T-cell (primary cell): Measurements from ENCODE around the gene PLEKHA4. TPM values are rescaled to one million over a fixed set of nuclear protein-coding genes. Genes with fewer than 3 reads are reported as not detected.

ENCODE experiments used
- ATAC-seq, 4 experiments: fragments of 200-7000 bp in 3 of 4; fragments of 150-1000 bp in 1 of 4; cut with Tn5 transposase; replicated peaks in 1 of 4; 1 replicate in 3 of 4; 2 replicates in 1 of 4; pipeline ENCODE4 v1.10.0; 2021; ENCODE audit warnings: moderate library complexity in 3 of 4, mild to moderate bottlenecking in 2 of 4, moderate number of reproducible peaks in 1 of 4
- CTCF ChIA-PET, 2 donors: fragments of 300-600 bp; sonication (Branson Sonifier 250); formaldehyde crosslinking; loops; one replicate each; lab custom pipeline; 2022; ENCODE audit warnings: antibody characterized with exemption in 2 of 2; lab: Charles Lee
- POLR2A ChIA-PET, 2 donors: fragments of 300-600 bp; sonication (Branson Sonifier 250); formaldehyde crosslinking; loops; one replicate each; lab custom pipeline; 2022; ENCODE audit warnings: antibody characterized with exemption in 2 of 2; lab: Charles Lee
- DNase-seq, 35 experiments: peaks; one replicate each; pipeline versions ENCODE4 v3.0.0 to v3.0.0-alpha.2; 2013 to 2023
- H3K27ac ChIP-seq: one replicate; pipeline ENCODE4 v1.5.1; 2013; ENCODE audit warnings: low read length
- H3K27me3 ChIP-seq, 2 experiments: replicated peaks in 1 of 2; 1 replicate in 1 of 2; 2 replicates in 1 of 2; pipeline versions ENCODE4 v1.6.1 to v1.7.0; 2013; ENCODE audit warnings: low read length in 1 of 2, mixed read lengths in 1 of 2; ENCODE audit not compliant: control insufficient read depth in 2 of 2, insufficient read depth in 2 of 2; ENCODE audit errors: extremely low read depth in 1 of 2
- H3K36me3 ChIP-seq, 2 donors: 1 replicate in 1 of 2; 2 replicates in 1 of 2; pipeline versions ENCODE4 v1.6.1 to v1.7.0; 2013; ENCODE audit warnings: low read length in 1 of 2; ENCODE audit not compliant: control insufficient read depth in 2 of 2, insufficient read depth in 1 of 2; ENCODE audit errors: extremely low read depth in 1 of 2
- H3K4me1 ChIP-seq, 2 experiments: 1 replicate in 1 of 2; 2 replicates in 1 of 2; pipeline versions ENCODE4 v1.6.1 to v1.7.0; 2013; ENCODE audit warnings: low read length in 2 of 2, mixed read lengths in 1 of 2; ENCODE audit not compliant: insufficient read depth in 2 of 2, control insufficient read depth in 1 of 2; ENCODE audit errors: extremely low read depth in 1 of 2
- H3K4me3 ChIP-seq, 2 donors: 1 replicate in 1 of 2; 2 replicates in 1 of 2; pipeline versions ENCODE4 v1.5.1 to v1.7.0; 2013; ENCODE audit warnings: mild to moderate bottlenecking in 2 of 2, low read length in 1 of 2, moderate library complexity in 1 of 2; ENCODE audit not compliant: control insufficient read depth in 1 of 2; ENCODE audit errors: extremely low read depth in 1 of 2
- H3K9me3 ChIP-seq: 2 replicates; pipeline ENCODE4 v1.7.0; 2013
- H3K27ac Mint-ChIP-seq, 2 donors: one replicate each; pipeline ENCODE4 v1.8.0; 2020 to 2021; ENCODE audit warnings: mild to moderate bottlenecking in 2 of 2, mixed read lengths in 2 of 2
- H3K27me3 Mint-ChIP-seq, 2 donors: one replicate each; pipeline ENCODE4 v1.8.0; 2021 to 2022; ENCODE audit warnings: mixed read lengths in 2 of 2
- H3K36me3 Mint-ChIP-seq: one replicate; pipeline ENCODE4 v1.8.0; 2021; ENCODE audit warnings: mixed read lengths
- H3K4me1 Mint-ChIP-seq, 3 donors: one replicate each; pipeline ENCODE4 v1.8.0; 2020 to 2022; ENCODE audit warnings: mixed read lengths in 3 of 3, mild to moderate bottlenecking in 1 of 3
- H3K4me3 Mint-ChIP-seq, 3 donors: one replicate each; pipeline ENCODE4 v1.8.0; 2020 to 2022; ENCODE audit warnings: mild to moderate bottlenecking in 3 of 3, mixed read lengths in 3 of 3, moderate library complexity in 3 of 3
- H3K9me3 Mint-ChIP-seq, 3 donors: one replicate each; pipeline ENCODE4 v1.8.0; 2020 to 2022; ENCODE audit warnings: mixed read lengths in 3 of 3
- WGBS: methylation state at CpG from one replicate; pipeline ENCODE4 v1.1.5; 2013; ENCODE audit warnings: missing lambda C conversion rate; ENCODE audit not compliant: insufficient coverage; 5-methylcytosine and 5-hydroxymethylcytosine counted together
- total RNA-seq, 35 experiments: library from RNA in 6 of 35; stranded (reverse) in 6 of 35; fragments of 120-200 nt in 1 of 35; gene quantifications; one replicate each; pipeline versions ENCODE4 v1.2.1 to v1.2.4 and lab custom pipeline; 2013 to 2026

PLEKHA4 gene
- total RNA-seq, 5 donors from 2014 or later (not counting 1 experiment from before 2014, with no cell fraction given) = 2.7 to 11.8 (median 5.2) TPM

DNA sequence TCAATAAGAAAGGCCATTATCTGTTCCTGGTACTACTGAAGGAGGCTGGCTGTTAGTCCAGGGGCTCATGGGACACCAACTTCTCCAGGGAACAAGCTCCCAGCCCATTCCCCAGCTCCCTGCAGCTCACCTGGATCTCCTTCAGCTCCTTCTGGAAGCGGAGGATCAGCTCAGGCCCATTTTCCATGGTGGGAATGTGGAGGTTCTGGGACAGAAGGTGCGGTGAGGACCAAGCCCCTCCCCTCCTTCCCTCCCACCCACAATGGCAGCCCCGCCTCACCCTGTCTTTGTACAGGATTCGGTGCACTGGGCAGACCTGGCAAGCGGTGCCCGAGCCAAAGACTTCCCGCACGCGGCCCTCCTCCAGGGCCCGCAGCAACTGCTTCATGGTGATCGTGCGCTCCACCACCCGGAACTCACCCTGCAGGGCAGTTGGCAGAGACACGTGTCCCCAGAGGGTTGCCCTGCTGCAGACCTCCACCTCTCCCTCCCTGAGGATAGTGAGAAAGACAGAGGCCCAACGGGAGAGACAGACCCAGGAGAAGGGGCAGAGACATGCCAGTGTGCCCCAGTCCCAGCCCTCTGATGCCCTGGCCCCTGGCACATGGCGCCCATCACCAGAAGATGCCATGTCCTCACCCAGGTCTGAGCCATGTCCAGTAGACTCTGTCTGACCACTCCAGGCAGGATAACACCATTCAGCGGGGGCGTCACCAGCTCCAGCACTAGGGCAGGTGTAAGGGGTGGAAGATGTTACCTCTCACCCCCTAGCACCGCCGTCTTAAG, 71.9 kb downstream of the PLEKHA4 start:
- ChIA-PET CTCF (interaction anchor here (0.5 to 2.3 kb wide), 6 partner anchors 9 to 197 kb away, joined by 3 to 17 read pairs (median 6); partner anchors contain the start of genes GYS1 (in 1 of the 2), HSD17B14 (in 1 of the 2) and RUVBL2 (in 1 of the 2)), POLR2A (interaction anchor here in 1 of 2 donors (1.0 kb wide), 1 partner anchor 79 kb away, joined by 5 read pairs; no protein-coding TSS in a partner anchor)
- no peak for ATAC-seq
- H3K4me3 ChIP-seq = no peak overlapping the region
- H3K36me3 Mint-ChIP-seq = no peaks in the 10 kb centered on the region
- no peak overlapping the region for H3K4me3 Mint-ChIP-seq
- H3K9me3 ChIP-seq = no peaks in the 10 kb centered on the region
- H3K27ac Mint-ChIP-seq = no peak overlapping the region
- H3K4me1 ChIP-seq = peaks cover 0 to 14% of the 10 kb centered on the region in 2 experiments
- H3K36me3 ChIP-seq = peaks cover 0 to 4% of the 10 kb centered on the region in 2 donors
- H3K27me3 Mint-ChIP-seq = no peaks in the 10 kb centered on the region
- no peaks in the 10 kb centered on the region for H3K9me3 Mint-ChIP-seq
- WGBS = 95% methylated on average over 10 of the region's 20 CpGs
- peaks cover 5 to 12% (median 9%) of the 10 kb centered on the region in 3 donors for H3K4me1 Mint-ChIP-seq
- no peaks in the 10 kb centered on the region for H3K27me3 ChIP-seq
- no peak for DNase-seq
- H3K27ac ChIP-seq = no peak overlapping the region

DNA sequence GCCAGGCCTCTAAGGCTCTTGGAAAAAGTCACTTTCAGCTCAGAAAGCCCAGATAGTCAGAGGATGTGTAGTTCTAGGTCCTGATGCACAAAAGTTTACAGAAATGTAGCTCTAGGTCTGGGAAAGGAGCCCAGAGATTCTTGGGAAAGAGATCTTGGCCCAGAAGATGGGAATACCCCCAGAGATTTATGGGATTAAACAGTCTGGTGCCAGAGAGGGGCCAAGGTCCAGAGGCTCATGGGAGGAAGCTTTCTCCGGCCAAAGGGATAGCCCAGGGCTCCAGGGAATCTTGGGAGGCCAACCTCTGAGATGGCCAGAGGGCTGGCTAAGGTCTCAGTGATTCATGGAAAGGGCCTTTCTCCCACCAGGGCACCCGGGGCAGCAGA, 72.7 kb downstream of the PLEKHA4 start:
- peak overlapping the region in 1 of 2 donors; percentile 56 for H3K4me3 ChIP-seq

DNA sequence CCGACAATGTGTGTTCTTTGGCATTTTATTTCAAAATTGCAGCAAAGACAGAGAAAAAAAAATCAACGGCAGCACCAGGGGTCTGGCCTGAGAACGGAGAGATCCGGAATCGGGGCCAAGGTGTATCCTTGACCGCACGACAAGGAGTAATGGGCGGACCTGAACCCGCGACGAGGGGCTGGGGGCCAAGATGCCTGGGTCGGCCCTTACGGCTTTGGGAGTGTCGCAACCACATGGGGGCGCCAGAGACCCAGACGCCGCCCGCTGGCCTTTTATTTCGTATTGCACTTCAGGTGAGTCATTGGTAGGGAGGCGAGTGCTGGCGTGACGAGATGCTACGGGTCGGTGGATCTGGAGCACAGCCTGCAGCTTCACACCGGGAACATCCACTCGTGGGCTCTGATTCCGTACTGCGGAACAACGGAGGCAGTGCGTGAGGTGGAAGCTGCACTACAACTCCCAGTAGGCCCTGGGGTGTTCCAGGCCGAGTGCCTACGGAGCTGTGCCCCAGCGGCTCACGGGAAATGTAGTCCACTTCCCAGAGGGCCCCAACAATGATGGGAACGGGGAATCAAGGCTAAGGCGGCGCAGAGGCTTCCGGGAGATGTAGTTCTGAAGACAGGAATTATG, 73.2 kb downstream of the PLEKHA4 start:
- ATAC-seq = peak; percentile 98 to 99 (median 98)
- Histone ChIP-seq H3K27ac (peak overlapping the region; percentile 66), H3K4me1 (peaks cover 0 to 14% of the 10 kb centered on the region in 2 experiments), H3K4me3 (peak overlapping the region; percentile 56 to 87), H3K27me3 (no peaks in the 10 kb centered on the region), H3K36me3 (peaks cover 0 to 4% of the 10 kb centered on the region in 2 donors), H3K9me3 (no peaks in the 10 kb centered on the region)
- no peaks in the 10 kb centered on the region for H3K9me3 Mint-ChIP-seq
- H3K27ac Mint-ChIP-seq = peak overlapping the region; percentile 91 to 94
- H3K4me3 Mint-ChIP-seq = peak overlapping the region; percentile 79 to 90 (median 86)
- no peaks in the 10 kb centered on the region for H3K27me3 Mint-ChIP-seq
- no peaks in the 10 kb centered on the region for H3K36me3 Mint-ChIP-seq
- CTCF ChIA-PET = interaction anchor here (0.5 to 2.3 kb wide), 16 partner anchors 9 to 198 kb away, joined by 3 to 29 read pairs (median 3); partner anchors contain the start of genes RUVBL2 (in 2 of the 2), GYS1 (in 1 of the 2), HSD17B14 (in 1 of the 2) and RPL18 (in 1 of the 2)
- H3K4me1 Mint-ChIP-seq = peaks cover 5 to 12% (median 9%) of the 10 kb centered on the region in 3 donors
- WGBS = 3% methylated on average over 38 of the region's 38 CpGs
- peak; percentile 65 to 91 (median 76) for DNase-seq
- POLR2A ChIA-PET = interaction anchor here (0.6 to 0.8 kb wide), 2 partner anchors 42 to 83 kb away, joined by 3 read pairs; no protein-coding TSS in a partner anchor

More for the DNA sequence above, 72.7 kb downstream of the PLEKHA4 start:
- DNase-seq = no peak
- WGBS = 100% methylated on average over 1 of the region's 2 CpGs
- no peaks in the 10 kb centered on the region for H3K36me3 Mint-ChIP-seq
- no peaks in the 10 kb centered on the region for H3K9me3 Mint-ChIP-seq
- ATAC-seq = no peak
- ChIA-PET CTCF (interaction anchor here (0.5 to 2.3 kb wide), 16 partner anchors 8 to 198 kb away, joined by 3 to 29 read pairs (median 3); partner anchors contain the start of genes RUVBL2 (in 2 of the 2), GYS1 (in 1 of the 2), HSD17B14 (in 1 of the 2) and RPL18 (in 1 of the 2)), POLR2A (interaction anchor here (0.8 to 1.0 kb wide), 2 partner anchors 42 to 80 kb away, joined by 3 to 5 read pairs; no protein-coding TSS in a partner anchor)
- H3K4me3 Mint-ChIP-seq = peak overlapping the region; percentile 79 to 90 (median 86)
- Histone ChIP-seq H3K4me1 (peaks cover 0 to 14% of the 10 kb centered on the region in 2 experiments), H3K27ac (peak overlapping the region; percentile 66), H3K27me3 (no peaks in the 10 kb centered on the region), H3K9me3 (no peaks in the 10 kb centered on the region), H3K36me3 (peaks cover 0 to 4% of the 10 kb centered on the region in 2 donors)
- H3K4me1 Mint-ChIP-seq = peaks cover 5 to 12% (median 9%) of the 10 kb centered on the region in 3 donors
- peak overlapping the region; percentile 91 to 94 for H3K27ac Mint-ChIP-seq
- no peaks in the 10 kb centered on the region for H3K27me3 Mint-ChIP-seq

DNA sequence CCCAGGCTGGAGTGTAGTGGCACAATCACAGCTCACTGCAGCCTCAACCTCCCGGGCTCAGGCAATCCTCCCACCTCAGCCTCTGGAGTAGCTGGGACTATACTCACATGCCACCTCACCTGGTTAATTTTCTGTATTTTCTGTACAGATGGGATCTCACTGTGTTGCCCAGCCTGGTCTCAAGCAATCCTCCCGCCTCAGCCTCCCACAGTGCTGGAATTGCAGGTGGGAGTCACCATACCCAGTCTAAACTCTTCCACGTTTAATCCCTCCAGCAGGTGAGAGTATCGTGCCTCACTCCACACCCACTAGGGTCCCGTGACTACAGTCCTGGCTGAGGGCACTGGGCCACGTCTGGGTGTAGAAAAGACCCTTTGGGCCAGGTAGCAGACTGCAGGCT, 74.1 kb downstream of the PLEKHA4 start:
- Mint-ChIP-seq H3K27me3 (no peaks in the 10 kb centered on the region), H3K36me3 (no peaks in the 10 kb centered on the region), H3K27ac (peak overlapping the region in 1 of 2 donors; percentile 57), H3K4me3 (peak overlapping the region in 2 of 3 donors; percentile 28 to 79), H3K9me3 (no peaks in the 10 kb centered on the region), H3K4me1 (peaks cover 5 to 12% (median 9%) of the 10 kb centered on the region in 3 donors)
- ATAC-seq = no peak
- peaks cover 0 to 1% of the 10 kb centered on the region in 2 donors for H3K36me3 ChIP-seq
- H3K4me3 ChIP-seq = no peak overlapping the region
- POLR2A ChIA-PET = no interaction called here
- no peak for DNase-seq
- H3K4me1 ChIP-seq = peaks cover 0 to 14% of the 10 kb centered on the region in 2 experiments
- WGBS = 58% methylated on average over 2 of the region's 6 CpGs
- no peaks in the 10 kb centered on the region for H3K9me3 ChIP-seq
- H3K27ac ChIP-seq = no peak overlapping the region
- CTCF ChIA-PET = interaction anchor here (0.7 to 2.3 kb wide), 4 partner anchors 42 to 48 kb away, joined by 3 to 29 read pairs (median 12); partner anchors contain the start of gene HSD17B14 (in 1 of the 2)
- H3K27me3 ChIP-seq = no peaks in the 10 kb centered on the region

DNA sequence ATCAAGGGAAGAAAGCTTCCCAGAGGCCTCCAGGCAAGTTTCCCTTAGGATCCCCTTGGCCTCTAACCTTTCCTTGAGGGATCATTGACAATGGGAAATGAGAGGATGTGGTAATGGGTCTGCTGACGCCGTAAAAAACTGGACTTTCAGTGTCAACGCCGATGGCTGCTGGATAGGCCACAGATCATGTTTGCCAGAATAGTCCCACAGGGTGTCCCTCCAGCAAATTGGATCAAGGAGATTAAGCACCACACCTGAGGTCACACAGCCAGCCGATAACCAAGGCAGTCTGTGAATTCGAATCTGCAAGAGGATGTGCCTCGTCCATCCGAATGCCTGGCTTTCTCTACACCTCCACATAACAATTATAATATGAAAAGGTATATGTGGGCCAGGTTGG, 75.1 kb downstream of the PLEKHA4 start:
- ATAC-seq (no peak), DNase-seq (no peak)
- ChIA-PET CTCF (interaction anchor here in 1 of 2 donors (0.7 to 1.1 kb wide), 2 partner anchors 38 to 43 kb away, joined by 3 to 6 read pairs; no protein-coding TSS in a partner anchor), POLR2A (no interaction called here)
- Histone ChIP-seq H3K27ac (no peak overlapping the region), H3K27me3 (no peaks in the 10 kb centered on the region), H3K36me3 (no peaks in the 10 kb centered on the region), H3K4me1 (peaks cover 0 to 14% of the 10 kb centered on the region in 2 experiments), H3K9me3 (no peaks in the 10 kb centered on the region), H3K4me3 (no peak overlapping the region)
- no peak overlapping the region for H3K27ac Mint-ChIP-seq
- no peaks in the 10 kb centered on the region for H3K9me3 Mint-ChIP-seq
- H3K36me3 Mint-ChIP-seq = no peaks in the 10 kb centered on the region
- H3K4me1 Mint-ChIP-seq = peaks cover 5 to 12% (median 9%) of the 10 kb centered on the region in 3 donors
- H3K4me3 Mint-ChIP-seq = no peak overlapping the region
- H3K27me3 Mint-ChIP-seq = no peaks in the 10 kb centered on the region
- WGBS = 81% methylated on average over 2 of the region's 8 CpGs
